Fibroblast of lung (primary cell): Measurements from ENCODE around the gene FCER2.

ENCODE experiments used
- EZH2 ChIP-seq: IDR thresholded peaks from 2 replicates; pipeline ENCODE4 v1.5.1; 2012; ENCODE audit warnings: low read length, control low read depth, mild to moderate bottlenecking; ENCODE audit errors: missing control alignments
- TF ChIP-seq, protein P1 (sequence below), 2 donors: IDR thresholded peaks in 1 of 2; conservative IDR thresholded peaks in 1 of 2; 1 replicate in 1 of 2; 2 replicates in 1 of 2; pipeline ENCODE4 v1.5.1; 2011 to 2012; ENCODE audit warnings: low read length in 2 of 2, control low read depth in 1 of 2, inconsistent platforms in 1 of 2, low read depth in 1 of 2, mild to moderate bottlenecking in 1 of 2

DNA sequence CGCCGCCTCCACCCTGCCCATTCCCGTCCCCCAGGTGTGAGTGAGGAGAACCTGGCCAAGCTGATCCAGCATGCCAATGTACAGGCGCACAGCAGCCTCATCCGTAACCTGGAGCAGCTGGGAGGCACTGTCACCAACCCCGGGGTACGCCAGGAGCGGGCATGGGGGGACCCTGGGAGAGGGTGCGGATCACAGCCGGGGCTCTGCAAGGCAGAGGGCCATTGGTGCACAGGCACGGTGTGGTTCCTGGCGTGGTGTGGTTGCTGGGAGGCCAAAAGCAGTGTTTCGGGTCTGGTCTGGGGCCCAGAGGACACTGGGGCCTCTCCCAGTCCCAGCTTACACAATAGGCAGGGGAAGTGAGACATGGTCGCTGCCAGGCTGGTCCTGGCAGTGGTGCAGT, 56.8 kb downstream of the FCER2 start:
- TF ChIP-seq, protein P1, sequence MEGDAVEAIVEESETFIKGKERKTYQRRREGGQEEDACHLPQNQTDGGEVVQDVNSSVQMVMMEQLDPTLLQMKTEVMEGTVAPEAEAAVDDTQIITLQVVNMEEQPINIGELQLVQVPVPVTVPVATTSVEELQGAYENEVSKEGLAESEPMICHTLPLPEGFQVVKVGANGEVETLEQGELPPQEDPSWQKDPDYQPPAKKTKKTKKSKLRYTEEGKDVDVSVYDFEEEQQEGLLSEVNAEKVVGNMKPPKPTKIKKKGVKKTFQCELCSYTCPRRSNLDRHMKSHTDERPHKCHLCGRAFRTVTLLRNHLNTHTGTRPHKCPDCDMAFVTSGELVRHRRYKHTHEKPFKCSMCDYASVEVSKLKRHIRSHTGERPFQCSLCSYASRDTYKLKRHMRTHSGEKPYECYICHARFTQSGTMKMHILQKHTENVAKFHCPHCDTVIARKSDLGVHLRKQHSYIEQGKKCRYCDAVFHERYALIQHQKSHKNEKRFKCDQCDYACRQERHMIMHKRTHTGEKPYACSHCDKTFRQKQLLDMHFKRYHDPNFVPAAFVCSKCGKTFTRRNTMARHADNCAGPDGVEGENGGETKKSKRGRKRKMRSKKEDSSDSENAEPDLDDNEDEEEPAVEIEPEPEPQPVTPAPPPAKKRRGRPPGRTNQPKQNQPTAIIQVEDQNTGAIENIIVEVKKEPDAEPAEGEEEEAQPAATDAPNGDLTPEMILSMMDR (conservative IDR thresholded peaks at IDR 0.05 in 1 of 2, IDR thresholded peaks at IDR 0.05 in 1 of 2; ENCODE audit: low read depth in 1 of 2, low read length in 2 of 2), result no peak
- TF ChIP-seq EZH2, result no peak
